ENCODE data around the gene TAF1D. TPM values are rescaled to one million over a fixed set of nuclear protein-coding genes. Genes with fewer than 3 reads are reported as not detected.

The TAF1D gene
- total and polyA plus RNA-seq, 7 donors, result 53.7 to 151 (median 84.7) TPM

DNA sequence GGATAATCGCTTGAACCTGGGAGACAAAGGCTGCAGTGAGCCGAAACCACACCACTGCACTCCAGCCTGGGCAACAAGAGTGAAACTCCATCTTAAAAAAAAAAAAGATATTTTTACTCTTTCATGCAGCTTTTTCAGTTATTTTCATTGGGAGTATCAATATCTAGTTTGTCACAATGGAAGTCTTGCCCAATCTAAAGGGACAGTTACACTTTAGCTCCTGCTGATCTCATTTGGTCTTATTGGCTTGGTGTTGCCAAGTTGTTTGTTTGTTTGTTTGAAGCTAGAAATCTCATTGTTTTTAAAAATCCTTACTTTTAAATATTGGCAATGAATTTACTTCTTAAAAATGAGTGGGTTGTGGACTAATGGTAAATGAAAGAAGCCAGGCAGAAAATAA lies 55.1 kb downstream of the TAF1D start:
- Histone ChIP-seq H3K9me3 (no peaks in the 10 kb centered on the region), H3K4me1 (no peaks in the 10 kb centered on the region), H3K4me3 (no peak overlapping the region), H3K27ac (no peak overlapping the region), H3K27me3 (ENCODE audit: insufficient read depth in 3 of 3, low read length in 2 of 3) (no peaks in the 10 kb centered on the region), H3K36me3 (ENCODE audit: insufficient read depth in 1 of 2, low read depth in 1 of 2) (peaks cover 14 to 92% of the 10 kb centered on the region in 2 donors)
- no peak for DNase-seq
- intact Hi-C loops (cut with DNase I), result loop anchor here in 1 of 2 donors (10.0 kb wide), 2 partner anchors 49 to 119 kb away; no protein-coding TSS in a partner anchor
- WGBS, 3 donors, result 95 to 100% (median 95%) methylated on average over 2 of the region's 2 CpGs
- ATAC-seq, result peak in 1 of 4 donors; percentile 64
- TF ChIP-seq, protein P1, sequence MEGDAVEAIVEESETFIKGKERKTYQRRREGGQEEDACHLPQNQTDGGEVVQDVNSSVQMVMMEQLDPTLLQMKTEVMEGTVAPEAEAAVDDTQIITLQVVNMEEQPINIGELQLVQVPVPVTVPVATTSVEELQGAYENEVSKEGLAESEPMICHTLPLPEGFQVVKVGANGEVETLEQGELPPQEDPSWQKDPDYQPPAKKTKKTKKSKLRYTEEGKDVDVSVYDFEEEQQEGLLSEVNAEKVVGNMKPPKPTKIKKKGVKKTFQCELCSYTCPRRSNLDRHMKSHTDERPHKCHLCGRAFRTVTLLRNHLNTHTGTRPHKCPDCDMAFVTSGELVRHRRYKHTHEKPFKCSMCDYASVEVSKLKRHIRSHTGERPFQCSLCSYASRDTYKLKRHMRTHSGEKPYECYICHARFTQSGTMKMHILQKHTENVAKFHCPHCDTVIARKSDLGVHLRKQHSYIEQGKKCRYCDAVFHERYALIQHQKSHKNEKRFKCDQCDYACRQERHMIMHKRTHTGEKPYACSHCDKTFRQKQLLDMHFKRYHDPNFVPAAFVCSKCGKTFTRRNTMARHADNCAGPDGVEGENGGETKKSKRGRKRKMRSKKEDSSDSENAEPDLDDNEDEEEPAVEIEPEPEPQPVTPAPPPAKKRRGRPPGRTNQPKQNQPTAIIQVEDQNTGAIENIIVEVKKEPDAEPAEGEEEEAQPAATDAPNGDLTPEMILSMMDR (IDR thresholded peaks at IDR 0.05), result no peak

Other genes starting within 250 kb of the TAF1D start
- gene SMCO4, start 198.1 kb downstream of the TAF1D start, total RNA-seq, result 10 to 100 TPM in 2 of 4 donors, 1 to 10 TPM in 2; 8.0 to 21.8 (median 9.5) TPM
- gene SMCO4, start 198.1 kb downstream of the TAF1D start, polyA plus RNA-seq, result 10 to 100 TPM in 1 of 3 donors, 1 to 10 TPM in 2; 3.5 to 10.8 (median 5.5) TPM
- 1 to 10 TPM; 3.8 to 5.1 (median 4.8) TPM for gene CEP295, start 79.8 kb downstream of the TAF1D start, total RNA-seq
- gene CEP295, start 79.8 kb downstream of the TAF1D start, polyA plus RNA-seq, result 1 to 10 TPM; 3.1 to 6.3 (median 4.1) TPM
- 10 to 100 TPM; 20.6 to 37.0 (median 27.4) TPM for gene C11orf54, start 177 bp upstream of the TAF1D start, total RNA-seq
- gene C11orf54, start 177 bp upstream of the TAF1D start, polyA plus RNA-seq, result 10 to 100 TPM; 17.6 to 60.6 (median 25.6) TPM
- 10 to 100 TPM; 10.6 to 16.0 (median 13.0) TPM for gene MED17, start 42.8 kb upstream of the TAF1D start, total RNA-seq
- 10 to 100 TPM in 2 of 3 donors, 1 to 10 TPM in 1; 7.1 to 11.2 (median 10.7) TPM for gene MED17, start 42.8 kb upstream of the TAF1D start, polyA plus RNA-seq
- under 1 TPM in 1 of 4 donors, not detected in 3; 0.26 TPM for gene VSTM5, start 109.1 kb upstream of the TAF1D start, total RNA-seq
- under 1 TPM in 2 of 3 donors, not detected in 1; 0.01 TPM for gene VSTM5, start 109.1 kb upstream of the TAF1D start, polyA plus RNA-seq

Measured in psoas muscle (tissue), 8 donors.